A549 (cell line): ENCODE data around the gene INTS7. TPM values are rescaled to one million over a fixed set of nuclear protein-coding genes. Genes with fewer than 3 reads are reported as not detected.

ENCODE experiments used
- ATAC-seq, 2 experiments: fragments of 200-7000 bp in 1 of 2; fragments of >200 bp in 1 of 2; cut with Nextera tagmentation in 1 of 2; cut with Tn5 transposase in 1 of 2; 3 replicates each; pipeline versions ENCODE4 v1.8.0 to v1.9.1; 2018 to 2020; ENCODE audit warnings: mild to moderate bottlenecking in 1 of 2, moderate library complexity in 1 of 2
- CTCF ChIA-PET: fragments of 300-600 bp; sonication (Branson Sonifier 250); formaldehyde crosslinking; extraction: SDS; loops from one replicate; lab custom pipeline; 2021; ENCODE audit warnings: antibody characterized with exemption, inconsistent platforms; lab: Yijun Ruan, JAX
- POLR2A ChIA-PET: fragments of 350-600 bp; formaldehyde crosslinking; extraction: SDS; loops from one replicate; lab custom pipeline; 2021; ENCODE audit warnings: antibody characterized with exemption, inconsistent platforms; lab: Yijun Ruan, JAX
- DNase-seq, 2 experiments: peaks; one replicate each; pipeline versions ENCODE4 v3.0.0 to v3.0.0-alpha.2; 2011 to 2016; ENCODE audit warnings: low read depth in 1 of 2, low spot score in 1 of 2
- FAIRE-seq: peaks from 2 replicates; lab custom pipeline; 2011; peaks lifted over from hg19 to GRCh38; lab: Jason Lieb, UNC
- H3K27ac ChIP-seq, 2 experiments: fragments of >200 bp; sonication (Bioruptor Twin); formaldehyde crosslinking; 3 replicates each; pipeline ENCODE4 v1.5.1; 2016 to 2017
- H3K4me1 ChIP-seq: fragments of >200 bp; sonication (Bioruptor Twin); formaldehyde crosslinking; 3 replicates; pipeline ENCODE4 v1.6.1; 2016
- H3K4me2 ChIP-seq: fragments of >200 bp; sonication (Bioruptor Twin); formaldehyde crosslinking; 3 replicates; pipeline ENCODE4 v1.6.1; 2016
- H3K4me3 ChIP-seq: fragments of >200 bp; sonication (Bioruptor Twin); formaldehyde crosslinking; 3 replicates; pipeline ENCODE4 v1.5.1; 2016
- H3K9me3 ChIP-seq: fragments of >200 bp; sonication (Bioruptor Twin); formaldehyde crosslinking; 3 replicates; pipeline ENCODE4 v1.6.1; 2016
- CHD2 ChIP-seq: fragments of 150-350 bp; IDR thresholded peaks from 2 replicates; pipeline ENCODE4 v1.6.1; 2014; ENCODE audit warnings: low read length; ENCODE audit not compliant: partially characterized antibody
- CHD4 ChIP-seq: fragments of 200-600 bp; sonication (generic); IDR thresholded peaks from 2 replicates; pipeline ENCODE4 v1.6.1; 2016; ENCODE audit warnings: antibody characterized with exemption, mild to moderate bottlenecking, borderline replicate concordance
- EHMT2 ChIP-seq: fragments of 200-600 bp; sonication (generic); IDR thresholded peaks from 2 replicates; pipeline ENCODE4 v1.6.1; 2016; ENCODE audit warnings: antibody characterized with exemption, low read depth, mild to moderate bottlenecking, moderate library complexity
- FOSL2 ChIP-seq, 2 experiments: fragments of 450-650 bp in 1 of 2; fragments of >200 bp in 1 of 2; sonication (Bioruptor Twin) in 1 of 2; formaldehyde crosslinking; IDR thresholded peaks; 2 replicates each; pipeline versions ENCODE4 v1.5.0 to v1.6.1; 2016 to 2020; ENCODE audit warnings: mild to moderate bottlenecking in 1 of 2, moderate library complexity in 1 of 2
- GATA3 ChIP-seq: IDR thresholded peaks from 2 replicates; pipeline ENCODE4 v1.6.1; 2012; ENCODE audit warnings: borderline replicate concordance
- HDAC2 ChIP-seq: fragments of 200-600 bp; sonication (generic); IDR thresholded peaks from 2 replicates; pipeline ENCODE4 v1.6.1; 2016
- HEYL ChIP-seq: fragments of 250-450 bp; sonication (Bioruptor Pico); IDR thresholded peaks from 2 replicates; pipeline ENCODE4 v1.8.0; 2021; ENCODE audit warnings: mild to moderate bottlenecking, moderate library complexity
- HOXA7 ChIP-seq: fragments of 250-450 bp; sonication (Bioruptor Pico); IDR thresholded peaks from 2 replicates; pipeline ENCODE4 v1.5.0; 2020; ENCODE audit warnings: mild to moderate bottlenecking, moderate library complexity
- HOXB13 ChIP-seq: fragments of 250-450 bp; sonication (Bioruptor Pico); IDR thresholded peaks from 2 replicates; pipeline ENCODE4 v1.5.0; 2020; ENCODE audit warnings: low read depth, mild to moderate bottlenecking, moderate library complexity
- HOXB5 ChIP-seq: fragments of 250-450 bp; sonication (Bioruptor Pico); IDR thresholded peaks from 2 replicates; pipeline ENCODE4 v1.5.0; 2020; ENCODE audit warnings: mild to moderate bottlenecking, moderate library complexity
- JUN ChIP-seq, 2 experiments: fragments of >200 bp; sonication (Bioruptor Twin); formaldehyde crosslinking; IDR thresholded peaks; 2 replicates in 1 of 2; 3 replicates in 1 of 2; pipeline ENCODE4 v1.6.1; 2016 to 2017
- KDM1A ChIP-seq: fragments of 200-600 bp; sonication (generic); IDR thresholded peaks from 2 replicates; pipeline ENCODE4 v1.6.1; 2016; ENCODE audit warnings: low read depth, mild to moderate bottlenecking
- KDM5A ChIP-seq: fragments of 200-600 bp; sonication (generic); IDR thresholded peaks from 2 replicates; pipeline ENCODE4 v1.6.1; 2016; ENCODE audit warnings: antibody characterized with exemption, mild to moderate bottlenecking
- NFE2L2 ChIP-seq: fragments of 150-350 bp; conservative IDR thresholded peaks from 2 replicates; pipeline ENCODE4 v1.6.1; 2014; ENCODE audit warnings: low read length
- RAD21 ChIP-seq, 2 experiments: fragments of >200 bp in 1 of 2; sonication (Bioruptor Twin) in 1 of 2; formaldehyde crosslinking in 1 of 2; IDR thresholded peaks in 1 of 2; conservative IDR thresholded peaks in 1 of 2; 2 replicates in 1 of 2; 3 replicates in 1 of 2; pipeline ENCODE4 v1.6.1; 2012 to 2018; ENCODE audit warnings: inconsistent platforms in 1 of 2
- RNF2 ChIP-seq: fragments of 200-600 bp; sonication (generic); IDR thresholded peaks from 2 replicates; pipeline ENCODE4 v1.6.1; 2016; ENCODE audit warnings: low read depth, mild to moderate bottlenecking, antibody characterized with exemption, moderate library complexity, borderline replicate concordance
- SMC3 ChIP-seq: fragments of >200 bp; sonication (Bioruptor Twin); formaldehyde crosslinking; IDR thresholded peaks from 3 replicates; pipeline ENCODE4 v1.6.1; 2018; ENCODE audit warnings: inconsistent platforms
- TFCP2L1 ChIP-seq: fragments of 250-450 bp; sonication (Bioruptor Pico); IDR thresholded peaks from 2 replicates; pipeline ENCODE4 v1.5.0; 2021; ENCODE audit warnings: mild to moderate bottlenecking
- TP53 ChIP-seq: fragments of 250-450 bp; sonication (Bioruptor Pico); IDR thresholded peaks from 2 replicates; pipeline ENCODE4 v1.5.0; 2021; ENCODE audit warnings: mild to moderate bottlenecking, moderate library complexity
- ZFP36 ChIP-seq: fragments of 450-650 bp; IDR thresholded peaks from 2 replicates; pipeline ENCODE4 v1.6.1; 2014; ENCODE audit warnings: borderline replicate concordance; ENCODE audit not compliant: partially characterized antibody
- ZSCAN20 ChIP-seq: fragments of 250-450 bp; sonication (Bioruptor Pico); IDR thresholded peaks from 2 replicates; pipeline ENCODE4 v1.8.0; 2022; ENCODE audit warnings: mild to moderate bottlenecking, moderate library complexity
- WGBS: methylation state at CpG from one replicate; pipeline ENCODE4 v1.1.6; 2017; ENCODE audit errors: missing lambda C conversion rate; 5-methylcytosine and 5-hydroxymethylcytosine counted together
- polyA plus RNA-seq, 4 experiments: library from polyadenylated mRNA; depleted of rRNA in 3 of 4; stranded (reverse); fragments of >200 nt; fragmentation: RNase III in 1 of 4; extraction: RNeasy Plus Mini Kit Qiagen cat#74134 plus additional on column Dnase treatment in 1 of 4; gene quantifications; 2 replicates in 3 of 4; 3 replicates in 1 of 4; pipeline ENCODE4 v1.2.3, GENCODE V29; 2011 to 2017
- TF ChIP-seq, protein P1 (sequence below): IDR thresholded peaks from 2 replicates; pipeline ENCODE4 v1.6.1; 2012
- TF ChIP-seq, protein P2 (sequence below): fragments of 150-350 bp; IDR thresholded peaks from 2 replicates; pipeline ENCODE4 v1.6.1; 2014; ENCODE audit warnings: low read depth, mild to moderate bottlenecking, low read length
- TF ChIP-seq, protein P3 (sequence below): IDR thresholded peaks from 2 replicates; pipeline ENCODE4 v1.6.1; 2012; ENCODE audit warnings: low read depth, borderline replicate concordance
- TF ChIP-seq, protein P4 (sequence below): fragments of >200 bp; sonication (Bioruptor Twin); formaldehyde crosslinking; IDR thresholded peaks from 3 replicates; pipeline ENCODE4 v1.5.1; 2016

INTS7 gene
- polyA plus RNA-seq, 2 of the 4 experiments (the other 2 are of a cell fraction): 21.5 to 47.2 TPM

DNA sequence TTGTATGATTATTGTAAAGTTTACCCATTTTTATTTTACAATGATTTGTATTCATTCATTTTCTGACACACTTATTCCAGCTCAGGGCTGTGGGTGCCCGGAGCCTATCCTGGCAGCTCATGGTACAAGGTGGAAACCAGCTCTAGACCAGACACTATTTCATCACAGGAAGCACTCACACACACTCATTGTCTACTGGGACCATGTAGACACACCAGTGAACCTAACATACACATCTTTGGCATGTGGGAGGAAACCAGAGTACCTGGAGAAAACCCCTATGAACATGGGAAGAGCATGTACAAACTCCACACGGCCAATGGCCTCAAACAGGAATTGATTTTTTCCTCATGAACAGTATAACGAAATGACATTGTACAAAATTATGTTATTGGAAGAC is 2.5 kb upstream of the INTS7 start:
- WGBS: 87% methylated on average over 3 of the region's 3 CpGs
- FAIRE-seq (no peak), ATAC-seq (no peak), DNase-seq (no peak)
- Histone ChIP-seq H3K4me2 (peak overlapping the region; percentile 85), H3K4me3 (no peak overlapping the region), H3K9me3 (no peaks in the 10 kb centered on the region), H3K27ac (peak overlapping the region in 1 of 2 experiments; percentile 17; a peak in 2 of 6 replicates), H3K4me1 (peaks cover 59% of the 10 kb centered on the region)
- CTCF ChIA-PET: interaction anchor here (0.6 to 5.8 kb wide), 5 partner anchors 11 to 627 kb away, joined by 3 to 35 read pairs (median 3); no protein-coding TSS in a partner anchor
- TF ChIP-seq HDAC2 (no peak), CHD4 (no peak), ZSCAN20 (no peak), CHD2 (no peak), ZFP36 (no peak), SMC3 (no peak), KDM1A (no peak), HOXB5 (no peak), HOXB13 (CRISPR knock-in tag) (no peak), JUN (IDR thresholded peaks at IDR 0.05) (no peak), RAD21 (conservative IDR thresholded peaks at IDR 0.05 in 1 of 2, IDR thresholded peaks at IDR 0.05 in 1 of 2) (no peak), TFCP2L1 (no peak), RNF2 (no peak), EHMT2 (no peak)
- TF ChIP-seq, protein P1, sequence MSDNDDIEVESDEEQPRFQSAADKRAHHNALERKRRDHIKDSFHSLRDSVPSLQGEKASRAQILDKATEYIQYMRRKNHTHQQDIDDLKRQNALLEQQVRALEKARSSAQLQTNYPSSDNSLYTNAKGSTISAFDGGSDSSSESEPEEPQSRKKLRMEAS: no peak
- TF ChIP-seq, protein P2, sequence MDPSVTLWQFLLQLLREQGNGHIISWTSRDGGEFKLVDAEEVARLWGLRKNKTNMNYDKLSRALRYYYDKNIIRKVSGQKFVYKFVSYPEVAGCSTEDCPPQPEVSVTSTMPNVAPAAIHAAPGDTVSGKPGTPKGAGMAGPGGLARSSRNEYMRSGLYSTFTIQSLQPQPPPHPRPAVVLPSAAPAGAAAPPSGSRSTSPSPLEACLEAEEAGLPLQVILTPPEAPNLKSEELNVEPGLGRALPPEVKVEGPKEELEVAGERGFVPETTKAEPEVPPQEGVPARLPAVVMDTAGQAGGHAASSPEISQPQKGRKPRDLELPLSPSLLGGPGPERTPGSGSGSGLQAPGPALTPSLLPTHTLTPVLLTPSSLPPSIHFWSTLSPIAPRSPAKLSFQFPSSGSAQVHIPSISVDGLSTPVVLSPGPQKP: no peak
- TF ChIP-seq, protein P3, sequence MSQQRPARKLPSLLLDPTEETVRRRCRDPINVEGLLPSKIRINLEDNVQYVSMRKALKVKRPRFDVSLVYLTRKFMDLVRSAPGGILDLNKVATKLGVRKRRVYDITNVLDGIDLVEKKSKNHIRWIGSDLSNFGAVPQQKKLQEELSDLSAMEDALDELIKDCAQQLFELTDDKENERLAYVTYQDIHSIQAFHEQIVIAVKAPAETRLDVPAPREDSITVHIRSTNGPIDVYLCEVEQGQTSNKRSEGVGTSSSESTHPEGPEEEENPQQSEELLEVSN: no peak
- TF ChIP-seq, protein P4, sequence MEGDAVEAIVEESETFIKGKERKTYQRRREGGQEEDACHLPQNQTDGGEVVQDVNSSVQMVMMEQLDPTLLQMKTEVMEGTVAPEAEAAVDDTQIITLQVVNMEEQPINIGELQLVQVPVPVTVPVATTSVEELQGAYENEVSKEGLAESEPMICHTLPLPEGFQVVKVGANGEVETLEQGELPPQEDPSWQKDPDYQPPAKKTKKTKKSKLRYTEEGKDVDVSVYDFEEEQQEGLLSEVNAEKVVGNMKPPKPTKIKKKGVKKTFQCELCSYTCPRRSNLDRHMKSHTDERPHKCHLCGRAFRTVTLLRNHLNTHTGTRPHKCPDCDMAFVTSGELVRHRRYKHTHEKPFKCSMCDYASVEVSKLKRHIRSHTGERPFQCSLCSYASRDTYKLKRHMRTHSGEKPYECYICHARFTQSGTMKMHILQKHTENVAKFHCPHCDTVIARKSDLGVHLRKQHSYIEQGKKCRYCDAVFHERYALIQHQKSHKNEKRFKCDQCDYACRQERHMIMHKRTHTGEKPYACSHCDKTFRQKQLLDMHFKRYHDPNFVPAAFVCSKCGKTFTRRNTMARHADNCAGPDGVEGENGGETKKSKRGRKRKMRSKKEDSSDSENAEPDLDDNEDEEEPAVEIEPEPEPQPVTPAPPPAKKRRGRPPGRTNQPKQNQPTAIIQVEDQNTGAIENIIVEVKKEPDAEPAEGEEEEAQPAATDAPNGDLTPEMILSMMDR: no peak
- POLR2A ChIA-PET: no interaction called here

DNA sequence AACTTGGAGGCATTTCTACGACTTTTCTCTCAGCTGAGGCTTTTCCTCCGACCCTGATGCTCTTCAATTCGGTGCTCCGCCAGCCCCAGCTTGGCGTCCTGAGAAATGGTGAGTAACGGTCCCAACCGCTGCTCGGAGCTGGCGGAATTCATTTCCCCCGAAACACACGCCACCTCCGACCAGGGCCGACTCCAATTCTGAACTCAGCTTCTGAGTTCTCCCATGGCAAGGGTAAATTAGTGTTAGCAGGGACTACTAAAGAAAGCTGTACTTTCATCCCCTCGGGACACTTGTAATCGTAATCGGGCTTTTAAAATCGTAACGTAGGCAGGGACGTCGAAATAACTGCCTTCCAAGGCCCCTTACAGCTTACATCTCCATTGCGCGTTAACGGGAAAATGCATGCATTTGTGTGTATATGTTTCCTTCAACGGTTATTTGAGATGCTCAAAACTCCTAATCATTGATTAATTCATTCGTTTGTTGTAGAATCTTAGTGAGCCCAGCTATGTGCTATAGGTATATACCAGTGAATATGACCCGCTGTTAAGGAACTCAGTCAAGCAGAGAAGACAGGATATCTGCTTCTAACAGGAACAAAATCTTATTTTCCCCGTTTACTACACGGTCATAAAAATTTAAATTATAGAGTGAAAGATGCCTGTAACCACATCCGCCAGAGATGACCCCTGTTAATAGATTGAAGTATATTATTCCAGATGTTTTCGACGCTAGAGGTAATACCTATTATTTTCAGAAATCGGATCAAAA is 663 bp upstream of the INTS7 start:
- peak; percentile 37 to 54; a peak in 5 of 6 replicates for ATAC-seq
- H3K27ac ChIP-seq: peak overlapping the region; percentile 62 to 85
- H3K4me2 ChIP-seq: peak overlapping the region; percentile 85
- DNase-seq: no peak
- no peak for FAIRE-seq
- POLR2A ChIA-PET: interaction anchor here (0.6 to 2.4 kb wide), 22 partner anchors 14 to 696 kb away, joined by 3 to 34 read pairs (median 4); partner anchors contain the start of genes ATF3 and PPP2R5A
- peaks cover 73% of the 10 kb centered on the region for H3K4me1 ChIP-seq
- no peaks in the 10 kb centered on the region for H3K9me3 ChIP-seq
- 2% methylated on average over 32 of the region's 32 CpGs for WGBS
- CTCF ChIA-PET: interaction anchor here (0.7 to 6.2 kb wide), 47 partner anchors 10 to 453 kb away, joined by 3 to 122 read pairs (median 5); partner anchors contain the start of gene NEK2
- peak overlapping the region; percentile 65 for H3K4me3 ChIP-seq
- no peak for TF ChIP-seq HEYL (CRISPR knock-in tag)
- no peak for TF ChIP-seq EHMT2
- TF ChIP-seq KDM5A: peak; percentile 51; the same call in 1 of the 2 replicates
- TF ChIP-seq FOSL2 (IDR thresholded peaks at IDR 0.05): no peak
- peak; percentile 19; the same call in 1 of the 2 replicates for TF ChIP-seq FOSL2 (CRISPR knock-in tag; IDR thresholded peaks at IDR 0.05)
- TF ChIP-seq, protein P1: no peak
- TF ChIP-seq GATA3: no peak
- no peak for TF ChIP-seq NFE2L2
- no peak for TF ChIP-seq HOXA7
- TF ChIP-seq TP53 (CRISPR knock-in tag): no peak
- TF ChIP-seq, all 56 proteins: peak for 2
